IMR-90 (cell line): ENCODE measurements around the gene PSMA8. TPM values are rescaled to one million over a fixed set of nuclear protein-coding genes. Genes with fewer than 3 reads are reported as not detected.

ENCODE experiments used
- ATAC-seq: fragments of 200-7000 bp; cut with Tn5 transposase; 2 replicates; pipeline ENCODE4 v1.9.1; 2020; ENCODE audit warnings: low read depth, mild to moderate bottlenecking, moderate library complexity
- BruUV-seq: library from RNA; stranded (reverse); fragments of 400-500 nt; replicated peaks from 2 replicates; lab custom pipeline; 2021; lab: Mats Ljungman, UMichigan
- CTCF ChIA-PET: fragments of 300-600 bp; formaldehyde crosslinking; extraction: SDS; loops from one replicate; lab custom pipeline; 2021; ENCODE audit warnings: antibody characterized with exemption; lab: Yijun Ruan, JAX
- POLR2A ChIA-PET: fragments of 300-600 bp; sonication (Branson Sonifier 250); formaldehyde crosslinking; loops from one replicate; lab custom pipeline; 2022; ENCODE audit warnings: antibody characterized with exemption; ENCODE audit not compliant: unreplicated experiment; lab: Charles Lee
- DNase-seq: peaks from one replicate; pipeline ENCODE4 v3.0.0; 2013
- H2AFZ ChIP-seq: replicated peaks from 2 replicates; pipeline ENCODE3; 2013; ENCODE audit warnings: low read length, mild to moderate bottlenecking; ENCODE audit not compliant: poor library complexity
- H2AK5ac ChIP-seq: 2 replicates; pipeline ENCODE4 v1.6.1; 2013; ENCODE audit warnings: low read depth, low read length, inconsistent platforms
- H2AK9ac ChIP-seq: replicated peaks from 2 replicates; pipeline ENCODE3; 2013; ENCODE audit warnings: mild to moderate bottlenecking, low read depth, low read length, moderate library complexity; ENCODE audit not compliant: poor library complexity
- H2BK120ac ChIP-seq: 2 replicates; pipeline ENCODE4 v1.6.1; 2013; ENCODE audit warnings: low read depth, low read length, inconsistent platforms
- H2BK15ac ChIP-seq: 3 replicates; pipeline ENCODE4 v1.6.1; 2013; ENCODE audit warnings: low read depth, low read length, inconsistent platforms
- H2BK20ac ChIP-seq: 2 replicates; pipeline ENCODE4 v1.6.1; 2013; ENCODE audit warnings: low read depth, mild to moderate bottlenecking, inconsistent platforms, low read length, moderate library complexity
- H2BK5ac ChIP-seq: 2 replicates; pipeline ENCODE4 v1.6.1; 2013; ENCODE audit warnings: mild to moderate bottlenecking, low read depth, low read length, inconsistent platforms; ENCODE audit not compliant: poor library complexity, severe bottlenecking
- H3K14ac ChIP-seq: replicated peaks from 2 replicates; pipeline ENCODE4 v1.6.1; 2013; ENCODE audit warnings: low read depth, low read length, inconsistent platforms
- H3K18ac ChIP-seq: 2 replicates; pipeline ENCODE4 v1.6.1; 2013; ENCODE audit warnings: low read depth, low read length, control low read depth
- H3K23ac ChIP-seq: 2 replicates; pipeline ENCODE4 v1.6.1; 2013; ENCODE audit warnings: low read depth, low read length, inconsistent platforms
- H3K27ac ChIP-seq: 2 replicates; pipeline ENCODE4 v1.5.1; 2013; ENCODE audit warnings: mild to moderate bottlenecking, control low read depth, low read length; ENCODE audit not compliant: insufficient read depth
- H3K27me3 ChIP-seq: 2 replicates; pipeline ENCODE4 v1.6.1; 2013; ENCODE audit warnings: low read length; ENCODE audit not compliant: control insufficient read depth, insufficient read depth
- H3K36me3 ChIP-seq: 2 replicates; pipeline ENCODE4 v1.6.1; 2013; ENCODE audit warnings: low read length, mixed read lengths; ENCODE audit not compliant: control insufficient read depth, insufficient read depth
- H3K4ac ChIP-seq: 2 replicates; pipeline ENCODE4 v1.6.1; 2013; ENCODE audit warnings: low read depth, low read length, inconsistent platforms
- H3K4me1 ChIP-seq: 2 replicates; pipeline ENCODE4 v1.6.1; 2013; ENCODE audit warnings: low read length, mixed read lengths; ENCODE audit not compliant: control insufficient read depth, insufficient read depth
- H3K4me2 ChIP-seq: 2 replicates; pipeline ENCODE4 v1.6.1; 2013; ENCODE audit warnings: low read depth, mild to moderate bottlenecking, control low read depth, low read length, moderate library complexity
- H3K4me3 ChIP-seq: 2 replicates; pipeline ENCODE4 v1.5.1; 2013; ENCODE audit warnings: low read depth, mild to moderate bottlenecking, control low read depth, low read length, moderate library complexity; ENCODE audit not compliant: insufficient read depth
- H3K56ac ChIP-seq: 2 replicates; pipeline ENCODE4 v1.6.1; 2013; ENCODE audit warnings: low read length, inconsistent platforms; ENCODE audit not compliant: insufficient read depth; ENCODE audit errors: extremely low read depth
- H3K79me1 ChIP-seq, 2 experiments: 2 replicates each; pipeline ENCODE4 v1.6.1; 2013; ENCODE audit warnings: low read length in 2 of 2, inconsistent platforms in 1 of 2, low read depth in 1 of 2
- H3K9ac ChIP-seq: 2 replicates; pipeline ENCODE4 v1.6.1; 2013; ENCODE audit warnings: low read depth, low read length, control low read depth
- H3K9me1 ChIP-seq: 2 replicates; pipeline ENCODE4 v1.6.1; 2013; ENCODE audit warnings: low read length, inconsistent platforms; ENCODE audit not compliant: insufficient read depth
- H3K9me3 ChIP-seq: 2 replicates; pipeline ENCODE4 v1.6.1; 2013; ENCODE audit warnings: low read length; ENCODE audit not compliant: control insufficient read depth, insufficient read depth
- H4K20me1 ChIP-seq: 2 replicates; pipeline ENCODE4 v1.6.1; 2013; ENCODE audit warnings: low read length, inconsistent platforms; ENCODE audit not compliant: insufficient read depth
- H4K5ac ChIP-seq: 2 replicates; pipeline ENCODE4 v1.6.1; 2013; ENCODE audit warnings: mild to moderate bottlenecking, low read depth, low read length, control low read depth
- H4K8ac ChIP-seq, 2 experiments: 2 replicates each; pipeline ENCODE4 v1.6.1; 2013; ENCODE audit warnings: low read depth in 2 of 2, low read length in 2 of 2, control low read depth in 1 of 2, inconsistent platforms in 1 of 2
- H4K91ac ChIP-seq: 2 replicates; pipeline ENCODE4 v1.6.1; 2013; ENCODE audit warnings: low read depth, low read length, inconsistent platforms; ENCODE audit not compliant: insufficient read depth
- BHLHE40 ChIP-seq: fragments of 150-350 bp; IDR thresholded peaks from 2 replicates; pipeline ENCODE4 v1.6.1; 2016; ENCODE audit warnings: mild to moderate bottlenecking, low read depth, low read length
- CEBPB ChIP-seq: IDR thresholded peaks from 2 replicates; pipeline ENCODE4 v1.6.1; 2012; ENCODE audit warnings: low read depth, low read length, improper control_type of control experiment
- CHD1 ChIP-seq: IDR thresholded peaks from 2 replicates; pipeline ENCODE4 v1.6.1; 2012; ENCODE audit warnings: low read depth, low read length, improper control_type of control experiment
- FOS ChIP-seq: fragments of 150-350 bp; IDR thresholded peaks from 2 replicates; pipeline ENCODE4 v1.6.1; 2016; ENCODE audit warnings: low read depth, low read length
- MAFK ChIP-seq: IDR thresholded peaks from 2 replicates; pipeline ENCODE4 v1.6.1; 2012; ENCODE audit warnings: low read depth, low read length, improper control_type of control experiment
- MAZ ChIP-seq: IDR thresholded peaks from 2 replicates; pipeline ENCODE4 v1.6.1; 2012; ENCODE audit warnings: low read depth, mild to moderate bottlenecking, low read length, improper control_type of control experiment, moderate library complexity, borderline replicate concordance
- MXI1 ChIP-seq: IDR thresholded peaks from 2 replicates; pipeline ENCODE4 v1.6.1; 2012; ENCODE audit warnings: low read depth, mild to moderate bottlenecking, low read length, moderate library complexity, borderline replicate concordance
- NFE2L2 ChIP-seq: fragments of 150-350 bp; IDR thresholded peaks from 2 replicates; pipeline ENCODE4 v1.6.1; 2016; ENCODE audit warnings: low read depth, mild to moderate bottlenecking, low read length
- POLR2A ChIP-seq: IDR thresholded peaks from 2 replicates; pipeline ENCODE4 v1.6.1; 2012; ENCODE audit warnings: mild to moderate bottlenecking, low read depth, low read length
- RAD21 ChIP-seq: IDR thresholded peaks from 2 replicates; pipeline ENCODE4 v1.6.1; 2012; ENCODE audit warnings: low read length, improper control_type of control experiment
- RCOR1 ChIP-seq: IDR thresholded peaks from 2 replicates; pipeline ENCODE4 v1.6.1; 2012; ENCODE audit warnings: mild to moderate bottlenecking, low read length, improper control_type of control experiment; ENCODE audit not compliant: insufficient replicate concordance
- RFX5 ChIP-seq: IDR thresholded peaks from 2 replicates; pipeline ENCODE4 v1.8.0; 2012; ENCODE audit warnings: low read depth, mild to moderate bottlenecking, low read length, moderate library complexity
- SMC3 ChIP-seq: fragments of 150-350 bp; IDR thresholded peaks from 2 replicates; pipeline ENCODE4 v1.6.1; 2016; ENCODE audit warnings: low read depth, mild to moderate bottlenecking, antibody characterized with exemption, low read length, moderate library complexity
- WGBS, 2 experiments: methylation state at CpG; one replicate each; pipeline versions ENCODE4 v1.1.5 to v1.1.7; 2013; ENCODE audit warnings: missing lambda C conversion rate in 2 of 2; ENCODE audit not compliant: insufficient read length in 1 of 2; ENCODE audit errors: extremely low coverage in 2 of 2; 5-methylcytosine and 5-hydroxymethylcytosine counted together
- dilution Hi-C: fragments of 300-500 bp; cut with HindIII; formaldehyde crosslinking; loops from one replicate; pipeline ENCODE4 v1.14.3; 2018; ENCODE audit warnings: low sequenced_read_pairs; ENCODE audit not compliant: unreplicated experiment
- in situ Hi-C: fragments of 300-500 bp; cut with MboI; formaldehyde crosslinking; loops from 3 replicates; pipeline ENCODE4 v1.14.3; 2019; ENCODE audit warnings: low sequenced_read_pairs, inconsistent platforms, mixed read lengths
- intact Hi-C: fragments of 100-400 bp; cut with micrococcal nuclease; formaldehyde crosslinking; loops from 2 replicates; pipeline ENCODE4 v1.10.0; 2022
- polyA plus RNA-seq, 3 experiments: library from polyadenylated mRNA; depleted of rRNA; stranded (reverse); fragments of >200 nt; gene quantifications; 2 replicates each; pipeline ENCODE4 v1.2.3, GENCODE V29; 2012; ENCODE audit warnings: low replicate concordance in 1 of 3
- total RNA-seq: library from RNA; depleted of rRNA; stranded (reverse); fragments of >200 nt; gene quantifications from 2 replicates; pipeline ENCODE4 v1.2.3, GENCODE V29; 2012
- TF ChIP-seq, protein P1 (sequence below): fragments of 150-350 bp; IDR thresholded peaks from 2 replicates; pipeline ENCODE4 v1.6.1; 2017; ENCODE audit warnings: mild to moderate bottlenecking, antibody characterized with exemption, low read length, low read depth
- TF ChIP-seq, protein P2 (sequence below): conservative IDR thresholded peaks from 2 replicates; pipeline ENCODE4 v1.5.1; 2012; ENCODE audit warnings: mild to moderate bottlenecking, low read depth, low read length, improper control_type of control experiment
- TF ChIP-seq, protein P3 (sequence below): fragments of 150-350 bp; IDR thresholded peaks from 2 replicates; pipeline ENCODE4 v1.6.1; 2016; ENCODE audit warnings: low read depth, mild to moderate bottlenecking, low read length, moderate library complexity, borderline replicate concordance

Gene PSMA8
- total and polyA plus RNA-seq, 2 of the 4 experiments (the other 2 are of a cell fraction): not detected

DNA sequence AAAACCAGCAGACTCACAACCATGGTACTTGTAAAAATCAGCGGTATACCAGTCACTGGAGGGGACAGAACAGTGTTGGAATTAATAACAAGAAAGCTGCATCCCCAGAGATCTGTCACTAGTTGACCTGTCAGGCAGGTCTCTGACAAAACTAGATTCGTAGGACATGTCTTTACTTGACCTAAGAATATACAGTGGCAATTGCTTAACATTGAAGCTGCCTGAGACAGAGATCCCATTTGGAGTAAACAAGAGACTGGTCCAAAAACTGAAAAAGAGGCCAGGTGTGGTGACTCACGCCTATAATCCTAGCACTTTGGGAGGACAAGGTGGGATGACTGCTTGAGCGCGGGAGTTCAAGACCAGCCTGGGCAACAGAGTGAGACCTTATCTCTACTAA lies 36.1 kb upstream of the PSMA8 start:
- Histone ChIP-seq H3K27ac (no peak overlapping the region), H3K9me1 (no peaks in the 10 kb centered on the region), H4K8ac (no peak overlapping the region), H3K4ac (no peak overlapping the region), H2BK20ac (no peak overlapping the region), H2BK15ac (no peak overlapping the region), H4K5ac (no peak overlapping the region), H3K79me1 (no peaks in the 10 kb centered on the region), H2BK5ac (no peak overlapping the region), H3K9ac (no peak overlapping the region), H3K18ac (no peak overlapping the region), H2AK5ac (no peak overlapping the region), H3K27me3 (no peaks in the 10 kb centered on the region), H4K20me1 (no peaks in the 10 kb centered on the region), H2BK120ac (no peak overlapping the region), H3K36me3 (no peaks in the 10 kb centered on the region), H3K23ac (no peak overlapping the region), H3K4me2 (no peak overlapping the region), H4K91ac (no peak overlapping the region), H2AFZ (no peak overlapping the region), H3K4me3 (no peak overlapping the region), H2AK9ac (no peak overlapping the region), H3K56ac (no peak overlapping the region), H3K4me1 (no peaks in the 10 kb centered on the region), H3K9me3 (peaks cover 2% of the 10 kb centered on the region; the same call in 1 of the 2 replicates), H3K14ac (no peak overlapping the region)
- CTCF ChIA-PET: no interaction called here
- TF ChIP-seq NFE2L2: no peak
- TF ChIP-seq, protein P1, sequence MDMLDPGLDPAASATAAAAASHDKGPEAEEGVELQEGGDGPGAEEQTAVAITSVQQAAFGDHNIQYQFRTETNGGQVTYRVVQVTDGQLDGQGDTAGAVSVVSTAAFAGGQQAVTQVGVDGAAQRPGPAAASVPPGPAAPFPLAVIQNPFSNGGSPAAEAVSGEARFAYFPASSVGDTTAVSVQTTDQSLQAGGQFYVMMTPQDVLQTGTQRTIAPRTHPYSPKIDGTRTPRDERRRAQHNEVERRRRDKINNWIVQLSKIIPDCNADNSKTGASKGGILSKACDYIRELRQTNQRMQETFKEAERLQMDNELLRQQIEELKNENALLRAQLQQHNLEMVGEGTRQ: no peak
- no peak for TF ChIP-seq MAZ
- TF ChIP-seq CEBPB: no peak
- no peak for TF ChIP-seq CHD1
- no peak for TF ChIP-seq MXI1
- TF ChIP-seq RCOR1: no peak
- TF ChIP-seq, protein P2, sequence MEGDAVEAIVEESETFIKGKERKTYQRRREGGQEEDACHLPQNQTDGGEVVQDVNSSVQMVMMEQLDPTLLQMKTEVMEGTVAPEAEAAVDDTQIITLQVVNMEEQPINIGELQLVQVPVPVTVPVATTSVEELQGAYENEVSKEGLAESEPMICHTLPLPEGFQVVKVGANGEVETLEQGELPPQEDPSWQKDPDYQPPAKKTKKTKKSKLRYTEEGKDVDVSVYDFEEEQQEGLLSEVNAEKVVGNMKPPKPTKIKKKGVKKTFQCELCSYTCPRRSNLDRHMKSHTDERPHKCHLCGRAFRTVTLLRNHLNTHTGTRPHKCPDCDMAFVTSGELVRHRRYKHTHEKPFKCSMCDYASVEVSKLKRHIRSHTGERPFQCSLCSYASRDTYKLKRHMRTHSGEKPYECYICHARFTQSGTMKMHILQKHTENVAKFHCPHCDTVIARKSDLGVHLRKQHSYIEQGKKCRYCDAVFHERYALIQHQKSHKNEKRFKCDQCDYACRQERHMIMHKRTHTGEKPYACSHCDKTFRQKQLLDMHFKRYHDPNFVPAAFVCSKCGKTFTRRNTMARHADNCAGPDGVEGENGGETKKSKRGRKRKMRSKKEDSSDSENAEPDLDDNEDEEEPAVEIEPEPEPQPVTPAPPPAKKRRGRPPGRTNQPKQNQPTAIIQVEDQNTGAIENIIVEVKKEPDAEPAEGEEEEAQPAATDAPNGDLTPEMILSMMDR: no peak
- TF ChIP-seq RFX5: no peak
- TF ChIP-seq, protein P3, sequence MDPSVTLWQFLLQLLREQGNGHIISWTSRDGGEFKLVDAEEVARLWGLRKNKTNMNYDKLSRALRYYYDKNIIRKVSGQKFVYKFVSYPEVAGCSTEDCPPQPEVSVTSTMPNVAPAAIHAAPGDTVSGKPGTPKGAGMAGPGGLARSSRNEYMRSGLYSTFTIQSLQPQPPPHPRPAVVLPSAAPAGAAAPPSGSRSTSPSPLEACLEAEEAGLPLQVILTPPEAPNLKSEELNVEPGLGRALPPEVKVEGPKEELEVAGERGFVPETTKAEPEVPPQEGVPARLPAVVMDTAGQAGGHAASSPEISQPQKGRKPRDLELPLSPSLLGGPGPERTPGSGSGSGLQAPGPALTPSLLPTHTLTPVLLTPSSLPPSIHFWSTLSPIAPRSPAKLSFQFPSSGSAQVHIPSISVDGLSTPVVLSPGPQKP: no peak
- no peak for TF ChIP-seq RAD21
- TF ChIP-seq FOS: no peak
- no peak for TF ChIP-seq MAFK
- TF ChIP-seq POLR2A: no peak
- TF ChIP-seq BHLHE40: no peak
- TF ChIP-seq SMC3: no peak
- ATAC-seq (no peak), DNase-seq (no peak)
- POLR2A ChIA-PET: no interaction called here
- no TSS peak for BruUV-seq
- intact Hi-C loops: no loop called here
- WGBS, 2 experiments: no CpG with 5 or more reads among the region's 5 CpGs
- in situ Hi-C loops: no loop called here
- dilution Hi-C loops: no loop called here
